T-cell (primary cell): ENCODE results near the gene FAM174B. TPM values are rescaled to one million over a fixed set of nuclear protein-coding genes. Genes with fewer than 3 reads are reported as not detected.

Experiments used
- ATAC-seq, 4 experiments: fragments of 200-7000 bp in 3 of 4; fragments of 150-1000 bp in 1 of 4; cut with Tn5 transposase; replicated peaks in 1 of 4; 1 replicate in 3 of 4; 2 replicates in 1 of 4; pipeline ENCODE4 v1.10.0; 2021; ENCODE audit warnings: moderate library complexity in 3 of 4, mild to moderate bottlenecking in 2 of 4, moderate number of reproducible peaks in 1 of 4
- CTCF ChIA-PET, 2 donors: fragments of 300-600 bp; sonication (Branson Sonifier 250); formaldehyde crosslinking; loops; one replicate each; lab custom pipeline; 2022; ENCODE audit warnings: antibody characterized with exemption in 2 of 2; lab: Charles Lee
- POLR2A ChIA-PET, 2 donors: fragments of 300-600 bp; sonication (Branson Sonifier 250); formaldehyde crosslinking; loops; one replicate each; lab custom pipeline; 2022; ENCODE audit warnings: antibody characterized with exemption in 2 of 2; lab: Charles Lee
- DNase-seq, 35 experiments: peaks; one replicate each; pipeline versions ENCODE4 v3.0.0 to v3.0.0-alpha.2; 2013 to 2023
- H3K27ac ChIP-seq: one replicate; pipeline ENCODE4 v1.5.1; 2013; ENCODE audit warnings: low read length
- H3K27me3 ChIP-seq, 2 experiments: replicated peaks in 1 of 2; 1 replicate in 1 of 2; 2 replicates in 1 of 2; pipeline versions ENCODE4 v1.6.1 to v1.7.0; 2013; ENCODE audit warnings: low read length in 1 of 2, mixed read lengths in 1 of 2; ENCODE audit not compliant: control insufficient read depth in 2 of 2, insufficient read depth in 2 of 2; ENCODE audit errors: extremely low read depth in 1 of 2
- H3K36me3 ChIP-seq, 2 donors: 1 replicate in 1 of 2; 2 replicates in 1 of 2; pipeline versions ENCODE4 v1.6.1 to v1.7.0; 2013; ENCODE audit warnings: low read length in 1 of 2; ENCODE audit not compliant: control insufficient read depth in 2 of 2, insufficient read depth in 1 of 2; ENCODE audit errors: extremely low read depth in 1 of 2
- H3K4me1 ChIP-seq, 2 experiments: 1 replicate in 1 of 2; 2 replicates in 1 of 2; pipeline versions ENCODE4 v1.6.1 to v1.7.0; 2013; ENCODE audit warnings: low read length in 2 of 2, mixed read lengths in 1 of 2; ENCODE audit not compliant: insufficient read depth in 2 of 2, control insufficient read depth in 1 of 2; ENCODE audit errors: extremely low read depth in 1 of 2
- H3K4me3 ChIP-seq, 2 donors: 1 replicate in 1 of 2; 2 replicates in 1 of 2; pipeline versions ENCODE4 v1.5.1 to v1.7.0; 2013; ENCODE audit warnings: mild to moderate bottlenecking in 2 of 2, low read length in 1 of 2, moderate library complexity in 1 of 2; ENCODE audit not compliant: control insufficient read depth in 1 of 2; ENCODE audit errors: extremely low read depth in 1 of 2
- H3K9me3 ChIP-seq: 2 replicates; pipeline ENCODE4 v1.7.0; 2013
- H3K27ac Mint-ChIP-seq, 2 donors: one replicate each; pipeline ENCODE4 v1.8.0; 2020 to 2021; ENCODE audit warnings: mild to moderate bottlenecking in 2 of 2, mixed read lengths in 2 of 2
- H3K27me3 Mint-ChIP-seq, 2 donors: one replicate each; pipeline ENCODE4 v1.8.0; 2021 to 2022; ENCODE audit warnings: mixed read lengths in 2 of 2
- H3K36me3 Mint-ChIP-seq: one replicate; pipeline ENCODE4 v1.8.0; 2021; ENCODE audit warnings: mixed read lengths
- H3K4me1 Mint-ChIP-seq, 3 donors: one replicate each; pipeline ENCODE4 v1.8.0; 2020 to 2022; ENCODE audit warnings: mixed read lengths in 3 of 3, mild to moderate bottlenecking in 1 of 3
- H3K4me3 Mint-ChIP-seq, 3 donors: one replicate each; pipeline ENCODE4 v1.8.0; 2020 to 2022; ENCODE audit warnings: mild to moderate bottlenecking in 3 of 3, mixed read lengths in 3 of 3, moderate library complexity in 3 of 3
- H3K9me3 Mint-ChIP-seq, 3 donors: one replicate each; pipeline ENCODE4 v1.8.0; 2020 to 2022; ENCODE audit warnings: mixed read lengths in 3 of 3
- WGBS: methylation state at CpG from one replicate; pipeline ENCODE4 v1.1.5; 2013; ENCODE audit warnings: missing lambda C conversion rate; ENCODE audit not compliant: insufficient coverage; 5-methylcytosine and 5-hydroxymethylcytosine counted together
- total RNA-seq, 35 experiments: library from RNA in 6 of 35; stranded (reverse) in 6 of 35; fragments of 120-200 nt in 1 of 35; gene quantifications; one replicate each; pipeline versions ENCODE4 v1.2.1 to v1.2.4 and lab custom pipeline; 2013 to 2026

Gene FAM174B
- total RNA-seq (10 to 100 TPM in 1 of 5 donors, 1 to 10 TPM in 4; 3.6 to 12.3 (median 4.2) TPM), total RNA-seq (lab: John Stamatoyannopoulos, UW) (1.7 to 13.6 (median 2.9) reads per million in 29 experiments)
- total RNA-seq (2013) = 1.9 TPM

- Mint-ChIP-seq H3K36me3 (no peaks in the 10 kb centered on the region), H3K4me3 (peak within 1 kb of the TSS; percentile 70 to 74 (median 72)), H3K9me3 (peaks cover 0 to 4% (median 4%) of the 10 kb centered on the region in 3 donors), H3K27me3 (peaks cover 33 to 50% of the 10 kb centered on the region in 2 donors), H3K27ac (no peak within 1 kb of the TSS), H3K4me1 (peaks cover 12 to 17% (median 13%) of the 10 kb centered on the region in 3 donors)
- Histone ChIP-seq H3K9me3 (no peaks in the 10 kb centered on the region), H3K27ac (no peak within 1 kb of the TSS), H3K4me1 (peaks cover 2 to 11% of the 10 kb centered on the region in 2 experiments), H3K4me3 (peak within 1 kb of the TSS in 1 of 2 donors; percentile 62), H3K36me3 (no peaks in the 10 kb centered on the region), H3K27me3 (peaks cover 0 to 42% of the 10 kb centered on the region in 2 experiments)
- 2% methylated on average over 100 of the region's 100 CpGs for WGBS
- ChIA-PET POLR2A (interaction anchor here in 1 of 2 donors (0.6 kb wide), 1 partner anchor 736 kb away, joined by 3 read pairs; no protein-coding TSS in a partner anchor), CTCF (no interaction called here)
- ATAC-seq (peak; percentile 76 to 87 (median 84)), DNase-seq (peak in 25 of 35 experiments; percentile 4 to 44 (median 19))
Measured at GRCh38 chr15:92655178-92655995, at the start of gene FAM174B. FAM174B (minus strand) TSS chr15:92655775.

- ChIA-PET POLR2A (no interaction called here), CTCF (no interaction called here)
Measured at GRCh38 chr15:92696096-92696495, 40.5 kb upstream of the FAM174B start.

DNA sequence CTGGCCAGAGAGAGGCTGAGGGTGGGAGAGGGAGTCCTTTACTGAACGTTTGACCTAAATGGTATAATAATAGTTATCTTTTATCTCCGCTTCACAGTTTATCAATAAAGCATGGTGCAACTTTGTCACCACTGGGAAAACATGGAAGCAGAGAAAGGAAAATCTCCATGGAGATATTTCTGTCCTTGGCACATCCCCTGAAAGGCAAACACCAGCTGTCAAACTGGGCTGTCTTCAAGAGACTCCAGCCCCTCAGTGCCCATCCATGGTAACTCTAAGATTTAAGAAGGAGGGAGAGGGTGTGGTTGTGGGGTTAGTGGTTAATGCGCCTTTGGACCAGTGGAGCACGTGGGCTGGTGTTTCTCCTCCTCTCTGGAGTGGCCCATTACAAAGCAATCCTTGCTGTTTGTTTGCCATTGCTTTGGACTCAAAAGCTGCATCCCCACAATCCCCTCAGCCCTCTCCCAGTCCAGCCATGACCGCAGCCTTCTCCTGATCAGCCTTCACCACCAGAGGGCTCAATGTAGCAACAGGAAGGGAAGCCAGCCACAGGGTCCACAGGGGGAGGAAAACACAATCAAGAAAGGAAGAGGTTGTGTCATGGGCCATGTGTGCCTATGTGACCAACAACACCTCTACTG, 38.2 kb upstream of the FAM174B start:
- Histone ChIP-seq H3K9me3 (no peaks in the 10 kb centered on the region), H3K4me1 (no peaks in the 10 kb centered on the region), H3K36me3 (no peaks in the 10 kb centered on the region), H3K27me3 (peaks cover 0 to 11% of the 10 kb centered on the region in 2 experiments), H3K27ac (no peak overlapping the region), H3K4me3 (no peak overlapping the region)
- Mint-ChIP-seq H3K27ac (no peak overlapping the region), H3K36me3 (peaks cover 2% of the 10 kb centered on the region), H3K9me3 (peaks cover 0 to 10% (median 10%) of the 10 kb centered on the region in 3 donors), H3K4me3 (no peak overlapping the region), H3K4me1 (no peaks in the 10 kb centered on the region), H3K27me3 (peaks cover 7 to 18% of the 10 kb centered on the region in 2 donors)
- POLR2A ChIA-PET = no interaction called here
- no CpG with 5 or more reads among the region's 5 CpGs for WGBS
- ATAC-seq = no peak
- DNase-seq = no peak
- CTCF ChIA-PET = no interaction called here

More at GRCh38 chr15:92696096-92696495, 40.5 kb upstream of the FAM174B start:
- 40% methylated on average over 1 of the region's 5 CpGs for WGBS
- Mint-ChIP-seq H3K27me3 (peaks cover 4 to 22% of the 10 kb centered on the region in 2 donors), H3K4me1 (no peaks in the 10 kb centered on the region), H3K36me3 (peaks cover 3% of the 10 kb centered on the region), H3K27ac (no peak overlapping the region), H3K9me3 (peaks cover 0 to 4% (median 0%) of the 10 kb centered on the region in 3 donors), H3K4me3 (no peak overlapping the region)
- Histone ChIP-seq H3K27me3 (peaks cover 0 to 8% of the 10 kb centered on the region in 2 experiments), H3K4me1 (no peaks in the 10 kb centered on the region), H3K36me3 (no peaks in the 10 kb centered on the region), H3K4me3 (no peak overlapping the region), H3K27ac (no peak overlapping the region), H3K9me3 (no peaks in the 10 kb centered on the region)
- DNase-seq (no peak), ATAC-seq (no peak)

DNA sequence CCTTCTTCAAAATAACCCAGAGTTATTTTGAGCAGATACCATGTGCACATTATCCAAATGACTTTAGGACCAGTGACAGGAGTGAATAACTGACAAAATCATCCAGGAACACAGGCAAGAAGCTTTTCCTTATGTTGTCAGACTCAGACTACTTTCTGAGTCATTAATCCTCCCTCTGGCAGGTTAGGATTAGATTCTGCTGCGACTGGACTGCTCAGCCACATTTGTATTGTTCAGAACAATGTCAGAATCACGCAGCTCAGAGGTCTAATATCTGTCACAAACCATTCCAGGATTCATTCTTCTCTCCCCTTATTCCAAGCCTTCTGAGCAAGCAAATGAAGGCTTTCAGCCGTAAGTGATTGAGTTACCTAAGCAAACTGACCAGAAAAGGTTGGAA, 34.8 kb upstream of the FAM174B start:
- Histone ChIP-seq H3K4me1 (no peaks in the 10 kb centered on the region), H3K4me3 (no peak overlapping the region), H3K27ac (no peak overlapping the region), H3K9me3 (no peaks in the 10 kb centered on the region), H3K27me3 (peaks cover 0 to 14% of the 10 kb centered on the region in 2 experiments), H3K36me3 (no peaks in the 10 kb centered on the region)
- ATAC-seq = no peak
- POLR2A ChIA-PET = no interaction called here
- Mint-ChIP-seq H3K27ac (no peak overlapping the region), H3K4me3 (no peak overlapping the region), H3K27me3 (peaks cover 3 to 8% of the 10 kb centered on the region in 2 donors), H3K9me3 (peaks cover 14 to 19% (median 17%) of the 10 kb centered on the region in 3 donors), H3K36me3 (peaks cover 3% of the 10 kb centered on the region), H3K4me1 (no peaks in the 10 kb centered on the region)
- CTCF ChIA-PET = no interaction called here
- no peak for DNase-seq
- 66% methylated on average over 2 of the region's 3 CpGs for WGBS

DNA sequence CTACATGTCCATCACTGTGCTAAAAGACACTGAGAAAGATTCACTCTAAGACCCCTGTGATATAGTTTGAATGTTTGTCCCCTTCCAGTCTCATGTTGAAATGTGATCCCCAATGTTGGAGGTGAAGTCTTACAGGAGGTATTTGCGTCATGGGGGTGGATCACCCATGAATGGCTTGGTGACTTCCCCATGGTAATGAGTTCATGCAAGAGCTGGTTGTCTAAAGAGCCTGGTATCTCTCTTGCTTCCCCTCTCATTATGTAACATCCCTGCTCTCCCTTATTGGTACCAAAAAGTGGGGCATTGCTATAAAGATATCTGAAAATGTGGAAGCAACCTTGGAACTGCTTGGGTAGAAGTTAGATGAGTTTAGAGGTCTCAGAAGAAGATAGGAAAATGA, 32.2 kb upstream of the FAM174B start:
- peaks cover 8 to 17% of the 10 kb centered on the region in 2 donors for H3K27me3 Mint-ChIP-seq
- WGBS = no CpG with 5 or more reads among the region's 1 CpG
- Histone ChIP-seq H3K4me1 (no peaks in the 10 kb centered on the region), H3K36me3 (no peaks in the 10 kb centered on the region), H3K9me3 (no peaks in the 10 kb centered on the region), H3K27me3 (peaks cover 0 to 16% of the 10 kb centered on the region in 2 experiments), H3K27ac (no peak overlapping the region), H3K4me3 (no peak overlapping the region)
- H3K27ac Mint-ChIP-seq = no peak overlapping the region
- ChIA-PET CTCF (no interaction called here), POLR2A (no interaction called here)
- peaks cover 14 to 19% (median 17%) of the 10 kb centered on the region in 3 donors for H3K9me3 Mint-ChIP-seq
- ATAC-seq (no peak), DNase-seq (no peak)
- no peak overlapping the region for H3K4me3 Mint-ChIP-seq
- no peaks in the 10 kb centered on the region for H3K4me1 Mint-ChIP-seq
- H3K36me3 Mint-ChIP-seq = peaks cover 3% of the 10 kb centered on the region

DNA sequence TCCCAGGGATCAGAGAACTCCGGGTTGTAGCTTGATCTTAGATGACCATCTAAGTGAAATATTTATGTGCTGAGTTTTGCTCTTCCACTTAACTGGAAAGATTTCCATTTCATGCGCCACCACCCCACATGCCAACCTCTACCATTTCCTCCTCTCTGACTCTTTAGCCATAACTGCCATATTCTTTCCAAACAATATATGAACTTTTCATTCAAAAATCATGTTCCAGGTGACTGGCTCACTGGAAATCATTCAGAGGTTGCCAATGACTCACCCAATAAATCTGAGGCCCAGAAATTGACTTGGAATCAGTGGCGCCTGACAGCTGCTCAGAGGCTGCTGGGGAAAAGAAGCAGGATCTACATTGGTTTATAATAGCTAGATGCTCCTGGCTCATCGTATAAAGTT, 31.6 kb upstream of the FAM174B start:
- 100% methylated on average over 1 of the region's 4 CpGs for WGBS
- Histone ChIP-seq H3K27ac (no peak overlapping the region), H3K36me3 (no peaks in the 10 kb centered on the region), H3K4me3 (no peak overlapping the region), H3K27me3 (peaks cover 0 to 16% of the 10 kb centered on the region in 2 experiments), H3K9me3 (no peaks in the 10 kb centered on the region), H3K4me1 (no peaks in the 10 kb centered on the region)
- peaks cover 3% of the 10 kb centered on the region for H3K36me3 Mint-ChIP-seq
- H3K27ac Mint-ChIP-seq = no peak overlapping the region
- ChIA-PET CTCF (no interaction called here), POLR2A (no interaction called here)
- H3K27me3 Mint-ChIP-seq = peaks cover 8 to 21% of the 10 kb centered on the region in 2 donors
- H3K4me3 Mint-ChIP-seq = no peak overlapping the region
- DNase-seq (no peak), ATAC-seq (no peak)
- no peaks in the 10 kb centered on the region for H3K4me1 Mint-ChIP-seq
- peaks cover 14 to 19% (median 17%) of the 10 kb centered on the region in 3 donors for H3K9me3 Mint-ChIP-seq
